HG02870 (cell line): ENCODE measurements around the gene LDLRAD4.

Source experiments
- ATAC-seq: cut with Tn5 transposase; IDR thresholded peaks from one replicate; pipeline ENCODE4 v1.9.1; 2021; ENCODE audit warnings: mild to moderate bottlenecking, moderate library complexity; ENCODE audit not compliant: unreplicated experiment

Gene LDLRAD4

DNA sequence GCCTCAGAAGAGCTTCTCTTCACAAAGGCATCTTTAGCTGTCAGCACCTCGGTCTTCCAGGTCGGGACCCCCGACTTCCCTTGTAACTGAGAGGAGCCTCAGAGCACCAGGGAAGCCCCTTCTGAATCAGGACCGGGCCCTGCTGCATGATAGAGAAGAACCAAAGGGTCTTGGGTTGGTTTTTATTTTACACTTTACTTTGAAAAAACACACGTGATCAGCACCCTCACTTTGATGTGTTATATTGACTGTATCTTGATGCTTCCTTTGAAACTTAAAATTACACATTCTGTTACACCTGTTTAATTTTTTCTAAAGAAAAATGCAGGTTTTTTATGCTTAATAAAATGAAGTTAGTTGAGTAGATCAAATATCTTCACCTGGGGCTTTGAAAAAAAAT, 305.5 kb downstream of the LDLRAD4 start:
- no peak for ATAC-seq

- ATAC-seq: no peak
Observed at GRCh38 chr18:13524811-13525210, 306.3 kb downstream of the LDLRAD4 start.

- ATAC-seq: no peak
Observed at GRCh38 chr18:13525381-13526029, 306.9 kb downstream of the LDLRAD4 start.

DNA sequence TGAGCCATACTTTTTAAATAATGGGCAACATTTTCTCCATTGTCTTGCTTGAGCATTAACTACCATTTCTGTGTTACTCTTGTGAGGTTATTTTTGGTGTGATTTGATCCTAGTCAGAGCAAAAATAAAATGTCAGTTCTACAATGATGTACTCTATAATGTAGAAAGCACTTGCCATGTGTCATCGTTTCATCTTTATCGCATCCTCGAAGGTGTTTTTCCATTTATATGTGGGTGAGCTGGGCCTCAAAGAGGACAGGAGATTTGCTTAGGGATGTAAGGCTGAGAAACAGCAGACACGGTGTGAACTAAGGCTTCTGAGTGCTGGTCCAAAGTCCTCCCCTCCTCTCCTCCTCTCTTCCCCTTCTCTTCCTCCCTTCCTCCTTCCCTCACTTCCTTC, 308.0 kb downstream of the LDLRAD4 start:
- ATAC-seq: no peak

- ATAC-seq: no peak
Observed at GRCh38 chr18:13527256-13527655, 308.7 kb downstream of the LDLRAD4 start.

DNA sequence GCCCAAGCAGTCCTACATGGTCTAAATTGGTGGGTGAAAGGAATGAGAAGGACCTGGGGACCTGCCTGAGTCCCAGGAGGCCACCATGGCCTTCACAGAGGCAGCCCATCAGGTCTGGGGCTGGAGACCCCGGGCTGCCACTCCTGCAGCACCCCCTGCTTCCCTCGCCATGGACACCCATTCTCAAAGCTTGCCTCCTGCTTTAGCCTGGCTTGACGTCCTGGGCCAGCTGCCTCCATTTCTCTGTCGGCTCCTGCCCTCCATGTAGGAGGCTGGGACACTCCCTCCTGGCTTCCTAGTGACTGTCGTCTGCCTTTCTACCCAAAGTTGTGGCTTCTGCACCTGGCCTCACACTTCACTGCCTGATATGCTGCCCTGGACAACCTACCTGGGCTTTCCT, 309.2 kb downstream of the LDLRAD4 start:
- ATAC-seq: no peak

DNA sequence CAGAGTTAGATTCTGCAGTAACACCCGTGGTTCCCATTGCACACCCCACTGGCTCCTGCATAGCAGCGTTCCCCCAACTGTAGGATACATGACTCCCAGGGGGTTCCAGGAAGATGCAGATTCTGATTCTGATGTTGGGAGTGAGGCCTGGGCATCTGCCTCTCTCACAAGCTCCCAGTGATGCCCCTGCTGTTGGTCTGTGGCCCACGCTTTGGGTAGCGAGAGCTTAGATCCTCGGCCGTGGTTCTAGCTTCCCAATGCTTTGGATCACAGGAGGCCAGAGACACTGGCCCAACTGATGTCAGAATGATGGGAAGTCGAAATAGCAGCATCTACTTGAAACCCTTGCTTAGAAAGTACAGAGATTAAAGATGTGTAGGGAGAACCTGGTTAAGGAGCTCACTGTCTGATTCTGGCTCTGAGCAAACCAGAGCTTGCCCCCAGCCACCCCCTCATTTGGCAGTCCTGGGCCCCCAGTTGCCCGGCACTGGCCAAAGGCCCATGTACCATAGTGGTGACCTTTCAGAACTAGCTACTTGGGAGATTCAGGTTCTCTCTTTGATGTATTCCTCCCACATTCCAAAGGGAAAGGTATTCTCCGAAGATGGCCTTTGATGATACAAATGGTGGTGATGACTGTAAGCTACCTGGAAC, 310.3 kb downstream of the LDLRAD4 start:
- no peak for ATAC-seq

GRCh38 chr18:13530033-13530878, 311.7 kb downstream of the LDLRAD4 start:
- no peak for ATAC-seq

DNA sequence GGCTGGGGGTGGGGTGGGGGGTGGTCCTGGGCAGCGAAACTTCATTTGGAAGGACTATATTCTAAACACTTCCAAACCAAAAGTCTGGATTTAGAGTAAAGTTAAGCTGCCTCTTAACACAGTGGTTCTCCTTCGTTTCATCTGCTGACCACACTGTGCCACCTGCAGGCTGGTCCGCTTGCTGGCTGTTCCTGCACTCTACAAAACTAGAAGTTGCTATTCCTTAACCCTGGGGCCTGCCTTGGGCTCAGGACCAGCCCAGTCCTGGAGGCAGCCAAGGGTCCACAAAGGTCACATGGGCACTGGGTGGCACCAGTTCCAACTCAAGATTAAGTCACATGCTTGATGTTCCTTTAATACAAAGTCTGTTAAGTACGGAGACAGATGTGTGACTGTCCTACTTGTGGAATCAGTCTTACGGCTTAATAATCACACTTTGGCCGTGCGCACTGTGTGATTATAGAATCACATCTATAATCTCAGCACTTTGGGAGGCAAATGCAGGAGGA, 312.4 kb downstream of the LDLRAD4 start:
- ATAC-seq: no peak

DNA sequence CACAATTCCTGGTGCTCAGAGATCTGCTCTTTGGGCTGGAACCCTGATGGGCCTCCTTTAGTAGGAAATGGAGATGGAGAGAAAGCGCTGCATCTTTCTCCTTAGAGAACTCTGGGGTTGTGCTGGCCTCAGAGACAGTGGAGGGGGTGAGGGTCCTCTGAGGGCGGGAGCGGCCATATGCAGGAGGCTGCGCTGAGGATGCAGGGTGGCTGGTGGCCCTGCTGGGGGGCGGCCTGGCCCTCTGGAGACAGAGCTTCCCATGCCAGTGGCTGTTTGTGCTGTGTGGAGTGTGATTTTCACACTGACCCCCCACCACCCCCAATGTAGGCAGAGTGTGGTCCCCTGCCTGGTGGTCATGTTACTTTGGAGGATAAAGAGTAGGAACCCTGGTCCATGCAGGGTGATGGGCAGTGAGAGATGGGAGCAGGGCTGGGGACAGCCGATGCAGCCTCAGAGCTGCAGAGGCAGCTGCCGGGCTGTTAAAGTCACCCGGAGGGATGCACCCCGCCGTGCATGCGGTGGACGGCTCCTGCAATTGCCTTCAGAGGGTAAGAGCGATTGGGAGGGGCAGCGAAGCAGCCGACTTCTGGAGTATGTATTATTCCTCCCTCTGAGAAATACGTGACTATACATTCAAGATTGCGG, 313.2 kb downstream of the LDLRAD4 start:
- no peak for ATAC-seq

DNA sequence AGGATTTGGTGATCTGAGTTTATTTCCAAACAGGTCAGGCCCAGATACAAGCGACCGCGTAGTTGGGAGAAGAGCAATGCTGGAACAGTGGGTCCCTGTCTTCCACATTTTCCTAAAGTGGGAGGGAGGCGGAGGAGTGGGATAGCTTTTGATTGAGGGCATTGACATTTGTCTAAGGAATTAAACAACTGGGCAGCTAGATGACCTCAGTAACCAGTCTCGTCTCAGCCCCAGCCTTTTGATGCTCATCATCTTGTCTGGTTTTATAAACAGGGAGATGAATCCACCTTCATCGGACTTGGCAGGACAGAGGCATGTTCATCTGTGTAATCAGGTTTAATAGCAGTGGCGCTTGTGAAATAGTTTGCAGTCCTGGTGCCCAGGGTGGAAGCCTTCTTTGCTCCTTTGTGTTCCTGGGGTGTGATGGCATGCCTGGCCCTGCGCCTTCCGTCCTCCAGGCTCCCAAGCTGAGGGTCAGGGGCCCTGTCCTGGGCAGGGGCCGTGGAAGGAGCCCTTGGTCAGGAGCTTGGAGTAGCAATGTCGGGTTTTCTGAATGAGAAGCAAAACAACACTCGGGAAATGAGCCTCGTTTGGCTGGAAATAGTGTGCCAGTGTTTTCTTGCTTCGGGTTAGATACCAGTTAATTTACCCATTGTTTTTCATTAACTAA, 314.0 kb downstream of the LDLRAD4 start:
- no peak for ATAC-seq

GRCh38 chr18:13534631-13535030, 316.1 kb downstream of the LDLRAD4 start:
- ATAC-seq: no peak

- ATAC-seq: no peak
Observed at GRCh38 chr18:13536578-13536977, 318.0 kb downstream of the LDLRAD4 start.

DNA sequence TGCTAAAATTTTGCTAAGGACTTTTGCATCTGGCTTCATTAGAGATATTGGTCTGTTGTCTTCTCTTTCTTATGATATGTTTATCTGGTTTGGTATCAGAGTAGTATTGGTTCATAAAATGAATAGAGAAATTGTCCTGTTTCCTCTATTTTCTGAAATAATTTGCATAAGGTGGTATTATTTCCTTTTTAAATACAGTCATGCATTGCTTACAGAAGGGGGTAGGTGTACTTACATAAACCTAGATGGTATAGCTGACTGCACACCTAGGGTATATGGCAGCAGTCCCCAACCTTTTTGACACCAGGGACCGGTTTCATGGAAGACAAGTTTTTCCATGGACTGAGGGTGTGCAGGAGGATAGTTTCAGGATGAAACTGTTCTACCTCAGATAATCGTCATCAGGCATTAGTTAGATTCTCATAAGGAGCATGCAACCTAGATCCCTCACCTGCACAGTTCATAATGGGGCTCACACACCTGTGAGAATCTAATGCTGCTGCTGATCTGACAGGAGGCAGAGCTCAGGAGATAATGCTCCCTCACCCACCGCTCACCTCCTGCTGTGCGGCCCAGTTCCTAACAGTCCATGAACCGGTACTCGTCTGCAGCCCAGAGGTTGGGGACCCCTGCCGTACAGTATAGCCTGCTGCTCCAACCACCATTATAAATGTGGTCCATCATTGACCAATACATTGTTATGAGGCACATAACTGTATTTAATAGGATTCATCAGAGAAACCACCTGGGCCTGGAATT, 318.6 kb downstream of the LDLRAD4 start:
- no peak for ATAC-seq

DNA sequence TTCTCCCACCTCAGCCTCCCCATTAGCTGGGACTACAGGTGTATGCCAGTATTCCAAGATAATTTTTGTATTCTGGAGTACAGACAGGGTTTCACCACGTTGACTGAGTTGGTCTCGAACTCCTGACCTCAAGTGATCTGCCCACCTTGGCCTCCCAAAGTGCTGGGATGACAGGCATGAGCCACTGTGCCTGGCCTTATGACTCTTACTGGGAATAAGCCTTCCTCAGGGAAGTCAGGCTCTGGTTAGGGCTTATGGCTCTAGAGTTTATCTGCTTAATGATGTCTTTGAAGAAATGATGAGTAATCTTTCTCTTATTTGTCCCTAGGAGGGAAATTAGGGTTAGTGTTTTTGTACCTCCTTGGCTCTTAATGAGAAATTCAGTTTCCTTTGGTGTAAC, 320.1 kb downstream of the LDLRAD4 start:
- ATAC-seq: no peak

- ATAC-seq: no peak
Observed at GRCh38 chr18:13539050-13539449, 320.5 kb downstream of the LDLRAD4 start.

- no peak for ATAC-seq
Observed at GRCh38 chr18:13539843-13540476, 321.4 kb downstream of the LDLRAD4 start.

DNA sequence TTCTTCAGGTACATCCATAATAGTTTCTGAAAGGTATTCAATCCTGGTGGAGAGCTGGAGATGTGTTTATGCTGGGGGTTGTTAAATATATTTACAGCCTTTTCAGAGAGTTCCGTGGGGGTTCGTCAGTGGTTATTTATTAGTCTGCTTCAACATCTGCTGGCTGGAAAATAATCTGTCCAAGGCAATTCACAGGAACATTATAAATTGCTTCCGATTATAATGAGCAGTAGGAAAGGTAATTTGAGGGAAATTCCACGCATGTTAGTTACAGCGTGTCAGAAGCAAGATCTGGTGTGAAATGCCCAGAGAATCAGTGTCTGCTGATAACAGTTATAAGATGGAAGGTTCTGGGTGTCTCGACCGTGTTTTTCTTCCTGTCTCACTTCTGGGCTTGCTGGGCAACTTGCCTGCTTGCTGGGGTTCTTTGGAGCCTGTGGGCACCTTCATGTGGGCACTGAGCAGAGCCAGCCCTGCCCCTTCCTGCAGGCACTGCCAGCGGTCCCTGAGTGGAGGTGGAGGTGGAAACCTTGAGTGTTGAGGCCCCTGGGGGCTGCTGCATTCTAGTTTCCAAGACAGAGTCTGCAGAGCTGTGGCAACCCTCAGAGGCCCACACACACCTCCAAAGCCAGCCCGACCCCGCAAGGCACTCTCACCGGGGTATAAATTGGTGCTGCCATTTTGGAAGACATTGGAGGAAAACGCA, 322.1 kb downstream of the LDLRAD4 start:
- ATAC-seq: no peak
